Osteocyte (in vitro differentiated cells): ENCODE results near the gene LUC7L. TPM values are rescaled to one million over a fixed set of nuclear protein-coding genes. Genes with fewer than 3 reads are reported as not detected.

Experiments
- DNase-seq: peaks from one replicate; pipeline ENCODE4 v3.0.0; 2021; ENCODE audit warnings: mixed read lengths; ENCODE audit not compliant: unreplicated experiment; ENCODE audit errors: extremely low spot score
- H3K27ac Mint-ChIP-seq: one replicate; pipeline ENCODE4 v1.8.0; 2021; ENCODE audit warnings: mild to moderate bottlenecking, mixed read lengths; ENCODE audit not compliant: unreplicated experiment
- H3K27me3 Mint-ChIP-seq: one replicate; pipeline ENCODE4 v1.8.0; 2021; ENCODE audit warnings: mixed read lengths; ENCODE audit not compliant: unreplicated experiment
- H3K36me3 Mint-ChIP-seq: one replicate; pipeline ENCODE4 v1.8.0; 2021; ENCODE audit warnings: mixed read lengths; ENCODE audit not compliant: unreplicated experiment
- H3K4me1 Mint-ChIP-seq: one replicate; pipeline ENCODE4 v1.8.0; 2021; ENCODE audit warnings: mixed read lengths; ENCODE audit not compliant: unreplicated experiment
- H3K4me3 Mint-ChIP-seq: one replicate; pipeline ENCODE4 v1.8.0; 2021; ENCODE audit warnings: mild to moderate bottlenecking, moderate library complexity, mixed read lengths; ENCODE audit not compliant: unreplicated experiment
- H3K9me3 Mint-ChIP-seq: one replicate; pipeline ENCODE4 v1.8.0; 2021; ENCODE audit warnings: mixed read lengths; ENCODE audit not compliant: unreplicated experiment
- total RNA-seq: library from RNA; stranded (reverse); gene quantifications from 2 replicates; pipeline ENCODE4 v1.2.1, GENCODE V29; 2021
- TF ChIP-seq, protein P1 (sequence below): fragments of 200-600 bp; sonication (generic); IDR thresholded peaks from 2 replicates; pipeline ENCODE4 v1.5.0; 2021; ENCODE audit warnings: antibody characterized with exemption, mild to moderate bottlenecking, moderate library complexity

The LUC7L gene
- total RNA-seq, 1 donor from 2014 or later, result 104 TPM

- H3K27ac Mint-ChIP-seq, result no peak overlapping the region
- no peak for DNase-seq
- TF ChIP-seq, protein P1, sequence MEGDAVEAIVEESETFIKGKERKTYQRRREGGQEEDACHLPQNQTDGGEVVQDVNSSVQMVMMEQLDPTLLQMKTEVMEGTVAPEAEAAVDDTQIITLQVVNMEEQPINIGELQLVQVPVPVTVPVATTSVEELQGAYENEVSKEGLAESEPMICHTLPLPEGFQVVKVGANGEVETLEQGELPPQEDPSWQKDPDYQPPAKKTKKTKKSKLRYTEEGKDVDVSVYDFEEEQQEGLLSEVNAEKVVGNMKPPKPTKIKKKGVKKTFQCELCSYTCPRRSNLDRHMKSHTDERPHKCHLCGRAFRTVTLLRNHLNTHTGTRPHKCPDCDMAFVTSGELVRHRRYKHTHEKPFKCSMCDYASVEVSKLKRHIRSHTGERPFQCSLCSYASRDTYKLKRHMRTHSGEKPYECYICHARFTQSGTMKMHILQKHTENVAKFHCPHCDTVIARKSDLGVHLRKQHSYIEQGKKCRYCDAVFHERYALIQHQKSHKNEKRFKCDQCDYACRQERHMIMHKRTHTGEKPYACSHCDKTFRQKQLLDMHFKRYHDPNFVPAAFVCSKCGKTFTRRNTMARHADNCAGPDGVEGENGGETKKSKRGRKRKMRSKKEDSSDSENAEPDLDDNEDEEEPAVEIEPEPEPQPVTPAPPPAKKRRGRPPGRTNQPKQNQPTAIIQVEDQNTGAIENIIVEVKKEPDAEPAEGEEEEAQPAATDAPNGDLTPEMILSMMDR, result no peak
- no peaks in the 10 kb centered on the region for H3K9me3 Mint-ChIP-seq
- no peaks in the 10 kb centered on the region for H3K27me3 Mint-ChIP-seq
- no peaks in the 10 kb centered on the region for H3K36me3 Mint-ChIP-seq
- no peaks in the 10 kb centered on the region for H3K4me1 Mint-ChIP-seq
- peak overlapping the region; percentile 53 for H3K4me3 Mint-ChIP-seq
Measured at GRCh38 chr16:275041-275641, 45.9 kb upstream of the LUC7L start.

GRCh38 chr16:273547-274421 is 44.5 kb upstream of the LUC7L start:
- no peak overlapping the region for H3K27ac Mint-ChIP-seq
- no peaks in the 10 kb centered on the region for H3K36me3 Mint-ChIP-seq
- H3K4me1 Mint-ChIP-seq, result no peaks in the 10 kb centered on the region
- H3K9me3 Mint-ChIP-seq, result no peaks in the 10 kb centered on the region
- no peak for DNase-seq
- H3K27me3 Mint-ChIP-seq, result no peaks in the 10 kb centered on the region
- H3K4me3 Mint-ChIP-seq, result peak overlapping the region; percentile 26
- TF ChIP-seq, protein P1, result no peak

- TF ChIP-seq, protein P1, result no peak
Measured at GRCh38 chr16:272633-273546, 43.6 kb upstream of the LUC7L start.

DNA sequence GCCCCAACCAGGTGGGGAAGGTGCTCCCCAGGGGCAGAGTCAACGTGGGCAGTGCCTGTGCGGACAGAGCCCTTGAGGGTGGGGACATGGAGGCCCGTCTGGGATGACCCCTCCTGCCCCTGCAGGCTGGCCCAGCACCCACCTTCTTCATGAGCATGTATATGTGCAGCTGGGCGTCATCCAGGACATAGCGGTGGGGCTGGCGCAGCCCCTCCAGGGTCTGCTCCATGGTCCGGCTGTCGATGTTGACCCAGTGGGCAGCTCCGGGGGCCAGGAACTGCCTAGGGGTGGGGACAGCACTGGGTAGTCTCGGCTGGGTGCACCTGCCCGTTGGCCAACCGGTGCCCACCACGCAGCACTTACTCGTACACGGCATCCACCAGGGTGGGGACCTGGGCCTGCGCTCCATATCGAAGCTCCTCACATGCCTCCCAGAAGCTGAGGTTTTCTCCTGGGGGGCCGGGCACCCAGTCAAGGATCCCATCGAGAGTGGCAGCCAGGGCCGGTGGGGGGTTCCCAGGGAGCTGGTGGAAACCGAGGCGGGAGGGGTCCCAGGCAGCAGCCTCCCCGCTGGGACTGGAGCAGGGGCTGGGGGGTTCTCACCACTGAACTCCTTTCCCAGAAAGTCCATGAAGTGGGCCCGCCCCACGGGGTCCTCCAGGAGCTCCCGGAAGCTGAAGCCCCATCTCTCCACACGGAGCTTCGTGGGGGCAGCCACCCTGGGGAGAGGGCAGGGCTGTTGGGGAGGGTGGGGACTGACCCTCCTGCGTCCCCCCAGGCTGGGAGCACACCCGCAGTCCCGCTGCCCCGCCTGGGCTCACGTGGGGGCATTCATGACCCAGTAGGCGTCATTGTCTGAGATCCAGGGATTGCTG is 41.4 kb upstream of the LUC7L start:
- Mint-ChIP-seq H3K27me3 (no peaks in the 10 kb centered on the region), H3K27ac (no peak overlapping the region), H3K4me1 (peaks cover 2% of the 10 kb centered on the region), H3K4me3 (no peak overlapping the region), H3K9me3 (no peaks in the 10 kb centered on the region), H3K36me3 (no peaks in the 10 kb centered on the region)
- no peak for DNase-seq
- TF ChIP-seq, protein P1, result no peak

More at GRCh38 chr16:272633-273546, 43.6 kb upstream of the LUC7L start:
- Mint-ChIP-seq H3K36me3 (no peaks in the 10 kb centered on the region), H3K9me3 (no peaks in the 10 kb centered on the region), H3K4me1 (no peaks in the 10 kb centered on the region), H3K27ac (no peak overlapping the region), H3K4me3 (no peak overlapping the region), H3K27me3 (no peaks in the 10 kb centered on the region)
- DNase-seq, result no peak
